ENCODE data around the gene NTNG2. TPM values are rescaled to one million over a fixed set of nuclear protein-coding genes. Genes with fewer than 3 reads are reported as not detected.

Gene NTNG2
- total and polyA plus RNA-seq, 9 of the 15 experiments (the other 6 are each of a cell fraction or from before 2014, with no cell fraction given): 0.01 to 0.11 (median 0.09) TPM; not detected in 6

DNA sequence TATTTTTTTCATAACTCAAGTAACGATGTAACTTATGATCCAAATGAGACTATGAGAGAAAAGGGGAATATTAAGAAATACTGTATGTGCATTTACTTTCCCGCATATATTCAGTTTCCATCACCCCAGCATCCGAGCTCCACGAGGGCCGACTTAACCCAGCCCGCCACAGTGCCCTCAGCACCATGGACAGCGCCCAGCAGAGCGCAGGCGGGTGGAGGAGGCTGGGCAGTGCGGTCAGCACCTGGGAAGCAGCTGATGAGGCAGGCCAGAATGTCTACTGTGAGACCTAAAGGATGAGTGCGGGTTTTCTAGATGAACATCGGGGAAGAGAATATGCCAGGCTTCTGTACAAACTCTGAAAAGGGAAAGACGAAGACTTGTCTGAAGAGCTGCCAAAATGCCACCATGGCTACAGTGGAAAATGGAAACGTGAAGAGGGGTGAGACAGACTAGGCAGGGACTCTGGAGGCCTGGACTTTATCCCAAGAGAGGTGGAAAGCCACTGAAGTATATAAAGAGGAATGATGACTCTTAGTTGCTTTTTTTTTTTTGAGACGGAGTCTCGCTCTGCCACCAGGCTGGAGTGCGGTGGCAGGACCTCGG is 47.7 kb upstream of the NTNG2 start (continued):
- TF ChIP-seq CREM (IDR thresholded peaks at IDR 0.05; ENCODE audit: low read depth) (peak; percentile 58), KLF13 (tag; IDR thresholded peaks at IDR 0.05; ENCODE audit: borderline replicate concordance, low read depth) (no peak), EWSR1 (IDR thresholded peaks at IDR 0.05; ENCODE audit: borderline replicate concordance, low read depth, partially characterized antibody) (no peak), NR1H2 (CRISPR knock-in tag; IDR thresholded peaks at IDR 0.05) (no peak), ELF4 (CRISPR knock-in tag; IDR thresholded peaks at IDR 0.05) (no peak), DIDO1 (tag; IDR thresholded peaks at IDR 0.05; ENCODE audit: low read depth) (no peak), DNMT1 (IDR thresholded peaks at IDR 0.05) (no peak), KDM1A (IDR thresholded peaks at IDR 0.05) (no peak), NCOA2 (IDR thresholded peaks at IDR 0.05; ENCODE audit: partially characterized antibody in 2 of 2) (no peak), ETV1 (tag; conservative IDR thresholded peaks at IDR 0.05; ENCODE audit: low read depth) (no peak), EGR1 (conservative IDR thresholded peaks at IDR 0.05) (0 out of 2 replicates have a peak, but pooled peaks have one; percentile 7), TAF15 (IDR thresholded peaks at IDR 0.05; ENCODE audit: low read depth, low read length) (no peak), YY1 (IDR thresholded peaks at IDR 0.05; ENCODE audit: borderline replicate concordance in 1 of 3, control insufficient read depth in 1 of 3, extremely low read depth in 1 of 3, insufficient read depth in 3 of 3, insufficient read length in 1 of 3, insufficient replicate concordance in 2 of 3, low read depth in 1 of 3, low read length in 2 of 3) (no peak), GABPB1 (CRISPR knock-in tag; IDR thresholded peaks at IDR 0.05) (peak; percentile 68; the same call in 1 of the 2 replicates), ZNF507 (tag; conservative IDR thresholded peaks at IDR 0.05) (no peak), SMARCA4 (IDR thresholded peaks at IDR 0.05) (no peak), PHF8 (IDR thresholded peaks at IDR 0.05; ENCODE audit: borderline replicate concordance, low read length) (no peak), TRIM28 (IDR thresholded peaks at IDR 0.05) (no peak)
- TF ChIP-seq, protein P1, sequence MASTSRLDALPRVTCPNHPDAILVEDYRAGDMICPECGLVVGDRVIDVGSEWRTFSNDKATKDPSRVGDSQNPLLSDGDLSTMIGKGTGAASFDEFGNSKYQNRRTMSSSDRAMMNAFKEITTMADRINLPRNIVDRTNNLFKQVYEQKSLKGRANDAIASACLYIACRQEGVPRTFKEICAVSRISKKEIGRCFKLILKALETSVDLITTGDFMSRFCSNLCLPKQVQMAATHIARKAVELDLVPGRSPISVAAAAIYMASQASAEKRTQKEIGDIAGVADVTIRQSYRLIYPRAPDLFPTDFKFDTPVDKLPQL (IDR thresholded peaks at IDR 0.05; ENCODE audit: extremely low read depth, insufficient read length): no peak
- TF ChIP-seq, protein P2, sequence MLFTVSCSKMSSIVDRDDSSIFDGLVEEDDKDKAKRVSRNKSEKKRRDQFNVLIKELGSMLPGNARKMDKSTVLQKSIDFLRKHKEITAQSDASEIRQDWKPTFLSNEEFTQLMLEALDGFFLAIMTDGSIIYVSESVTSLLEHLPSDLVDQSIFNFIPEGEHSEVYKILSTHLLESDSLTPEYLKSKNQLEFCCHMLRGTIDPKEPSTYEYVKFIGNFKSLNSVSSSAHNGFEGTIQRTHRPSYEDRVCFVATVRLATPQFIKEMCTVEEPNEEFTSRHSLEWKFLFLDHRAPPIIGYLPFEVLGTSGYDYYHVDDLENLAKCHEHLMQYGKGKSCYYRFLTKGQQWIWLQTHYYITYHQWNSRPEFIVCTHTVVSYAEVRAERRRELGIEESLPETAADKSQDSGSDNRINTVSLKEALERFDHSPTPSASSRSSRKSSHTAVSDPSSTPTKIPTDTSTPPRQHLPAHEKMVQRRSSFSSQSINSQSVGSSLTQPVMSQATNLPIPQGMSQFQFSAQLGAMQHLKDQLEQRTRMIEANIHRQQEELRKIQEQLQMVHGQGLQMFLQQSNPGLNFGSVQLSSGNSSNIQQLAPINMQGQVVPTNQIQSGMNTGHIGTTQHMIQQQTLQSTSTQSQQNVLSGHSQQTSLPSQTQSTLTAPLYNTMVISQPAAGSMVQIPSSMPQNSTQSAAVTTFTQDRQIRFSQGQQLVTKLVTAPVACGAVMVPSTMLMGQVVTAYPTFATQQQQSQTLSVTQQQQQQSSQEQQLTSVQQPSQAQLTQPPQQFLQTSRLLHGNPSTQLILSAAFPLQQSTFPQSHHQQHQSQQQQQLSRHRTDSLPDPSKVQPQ (CRISPR knock-in tag; IDR thresholded peaks at IDR 0.05; ENCODE audit: borderline replicate concordance): no peak
- TF ChIP-seq, protein P3, sequence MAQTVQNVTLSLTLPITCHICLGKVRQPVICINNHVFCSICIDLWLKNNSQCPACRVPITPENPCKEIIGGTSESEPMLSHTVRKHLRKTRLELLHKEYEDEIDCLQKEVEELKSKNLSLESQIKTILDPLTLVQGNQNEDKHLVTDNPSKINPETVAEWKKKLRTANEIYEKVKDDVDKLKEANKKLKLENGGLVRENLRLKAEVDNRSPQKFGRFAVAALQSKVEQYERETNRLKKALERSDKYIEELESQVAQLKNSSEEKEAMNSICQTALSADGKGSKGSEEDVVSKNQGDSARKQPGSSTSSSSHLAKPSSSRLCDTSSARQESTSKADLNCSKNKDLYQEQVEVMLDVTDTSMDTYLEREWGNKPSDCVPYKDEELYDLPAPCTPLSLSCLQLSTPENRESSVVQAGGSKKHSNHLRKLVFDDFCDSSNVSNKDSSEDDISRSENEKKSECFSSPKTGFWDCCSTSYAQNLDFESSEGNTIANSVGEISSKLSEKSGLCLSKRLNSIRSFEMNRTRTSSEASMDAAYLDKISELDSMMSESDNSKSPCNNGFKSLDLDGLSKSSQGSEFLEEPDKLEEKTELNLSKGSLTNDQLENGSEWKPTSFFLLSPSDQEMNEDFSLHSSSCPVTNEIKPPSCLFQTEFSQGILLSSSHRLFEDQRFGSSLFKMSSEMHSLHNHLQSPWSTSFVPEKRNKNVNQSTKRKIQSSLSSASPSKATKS (CRISPR knock-in tag; IDR thresholded peaks at IDR 0.05): no peak
- TF ChIP-seq, protein P4, sequence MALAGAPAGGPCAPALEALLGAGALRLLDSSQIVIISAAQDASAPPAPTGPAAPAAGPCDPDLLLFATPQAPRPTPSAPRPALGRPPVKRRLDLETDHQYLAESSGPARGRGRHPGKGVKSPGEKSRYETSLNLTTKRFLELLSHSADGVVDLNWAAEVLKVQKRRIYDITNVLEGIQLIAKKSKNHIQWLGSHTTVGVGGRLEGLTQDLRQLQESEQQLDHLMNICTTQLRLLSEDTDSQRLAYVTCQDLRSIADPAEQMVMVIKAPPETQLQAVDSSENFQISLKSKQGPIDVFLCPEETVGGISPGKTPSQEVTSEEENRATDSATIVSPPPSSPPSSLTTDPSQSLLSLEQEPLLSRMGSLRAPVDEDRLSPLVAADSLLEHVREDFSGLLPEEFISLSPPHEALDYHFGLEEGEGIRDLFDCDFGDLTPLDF (CRISPR knock-in tag; IDR thresholded peaks at IDR 0.05): no peak; the same call in 1 of the 2 replicates
